WTC11 (cell line): ENCODE results near the gene FABP2. TPM values are rescaled to one million over a fixed set of nuclear protein-coding genes. Genes with fewer than 3 reads are reported as not detected.

Experiments used
- ATAC-seq: fragments of 200-7000 bp; cut with Tn5 transposase; 2 replicates; pipeline ENCODE4 v1.10.0; 2021; ENCODE audit warnings: mild to moderate bottlenecking, moderate library complexity
- CTCF ChIA-PET: fragments of 300-600 bp; sonication (Branson Sonifier 250); formaldehyde crosslinking; loops from one replicate; lab custom pipeline; 2021; ENCODE audit warnings: antibody characterized with exemption; lab: Charles Lee
- POLR2A ChIA-PET: fragments of 350-600 bp; sonication (Branson Sonifier 250); formaldehyde crosslinking; loops from one replicate; lab custom pipeline; 2021; ENCODE audit warnings: antibody characterized with exemption; lab: Charles Lee
- DNase-seq: peaks from one replicate; pipeline ENCODE4 v3.0.0; 2021; ENCODE audit warnings: low spot score
- H3K27ac Mint-ChIP-seq: 2 replicates; pipeline ENCODE4 v1.8.0; 2021; ENCODE audit warnings: mixed read lengths
- H3K27me3 Mint-ChIP-seq: 2 replicates; pipeline ENCODE4 v1.8.0; 2021; ENCODE audit warnings: low read depth, mild to moderate bottlenecking, moderate library complexity, mixed read lengths
- H3K36me3 Mint-ChIP-seq: 2 replicates; pipeline ENCODE4 v1.8.0; 2021; ENCODE audit warnings: mixed read lengths
- H3K4me1 Mint-ChIP-seq: 2 replicates; pipeline ENCODE4 v1.8.0; 2022; ENCODE audit warnings: mixed read lengths
- H3K4me3 Mint-ChIP-seq: 2 replicates; pipeline ENCODE4 v1.8.0; 2021; ENCODE audit warnings: mild to moderate bottlenecking, moderate library complexity, mixed read lengths
- H3K9me3 Mint-ChIP-seq: 2 replicates; pipeline ENCODE4 v1.8.0; 2021; ENCODE audit warnings: mixed read lengths
- ARID4B ChIP-seq: sonication (generic); formaldehyde crosslinking; IDR thresholded peaks from 2 replicates; pipeline ENCODE4 v1.8.0; 2023; ENCODE audit warnings: missing genetic modification reagents, mild to moderate bottlenecking, borderline replicate concordance
- CBFB ChIP-seq: sonication (generic); formaldehyde crosslinking; IDR thresholded peaks from 2 replicates; pipeline ENCODE4 v1.8.1; 2022; ENCODE audit warnings: mild to moderate bottlenecking, low read depth, missing genetic modification reagents
- CREM ChIP-seq: sonication (generic); formaldehyde crosslinking; IDR thresholded peaks from 2 replicates; pipeline ENCODE4 v1.8.1; 2022; ENCODE audit warnings: mild to moderate bottlenecking, missing genetic modification reagents, moderate library complexity
- FOXK1 ChIP-seq: sonication (generic); formaldehyde crosslinking; IDR thresholded peaks from 2 replicates; pipeline ENCODE4 v1.8.0; 2022; ENCODE audit warnings: mild to moderate bottlenecking, moderate library complexity, missing genetic modification reagents
- JAZF1 ChIP-seq: fragments of 250-450 bp; sonication (Bioruptor Pico); IDR thresholded peaks from 2 replicates; pipeline ENCODE4 v1.9.0; 2021; ENCODE audit warnings: moderate library complexity, mild to moderate bottlenecking, inconsistent platforms
- MAX ChIP-seq: sonication (generic); formaldehyde crosslinking; IDR thresholded peaks from 2 replicates; pipeline ENCODE4 v1.8.0; 2022; ENCODE audit warnings: mild to moderate bottlenecking, missing genetic modification reagents
- MYBL2 ChIP-seq: sonication (generic); formaldehyde crosslinking; IDR thresholded peaks from 2 replicates; pipeline ENCODE4 v1.8.1; 2023; ENCODE audit warnings: mild to moderate bottlenecking, moderate library complexity, missing genetic modification reagents
- NFATC4 ChIP-seq: fragments of 250-450 bp; sonication (Bioruptor Pico); IDR thresholded peaks from 2 replicates; pipeline ENCODE4 v1.9.0; 2021; ENCODE audit warnings: mild to moderate bottlenecking
- OVOL2 ChIP-seq: fragments of 250-450 bp; sonication (Bioruptor Pico); IDR thresholded peaks from 2 replicates; pipeline ENCODE4 v1.9.0; 2021; ENCODE audit warnings: mild to moderate bottlenecking, borderline replicate concordance
- USF1 ChIP-seq: sonication (generic); formaldehyde crosslinking; IDR thresholded peaks from 2 replicates; pipeline ENCODE4 v1.8.0; 2022; ENCODE audit warnings: mild to moderate bottlenecking, missing genetic modification reagents
- ZNF121 ChIP-seq: sonication (generic); formaldehyde crosslinking; IDR thresholded peaks from 2 replicates; pipeline ENCODE4 v1.8.0; 2023; ENCODE audit warnings: missing genetic modification reagents
- ZNF232 ChIP-seq: sonication (generic); formaldehyde crosslinking; IDR thresholded peaks from 2 replicates; pipeline ENCODE4 v1.8.0; 2022; ENCODE audit warnings: mild to moderate bottlenecking, missing genetic modification reagents
- ZNF671 ChIP-seq: fragments of 250-450 bp; sonication (Bioruptor Pico); IDR thresholded peaks from 2 replicates; pipeline ENCODE4 v1.8.0; 2021; ENCODE audit warnings: mild to moderate bottlenecking
- total RNA-seq: library from RNA; stranded (reverse); gene quantifications from 3 replicates; pipeline ENCODE4 v1.2.3, GENCODE V29; 2021
- TF ChIP-seq, protein P1 (sequence below): sonication (generic); formaldehyde crosslinking; IDR thresholded peaks from 2 replicates; pipeline ENCODE4 v1.8.1; 2023; ENCODE audit warnings: mild to moderate bottlenecking, missing genetic modification reagents
- TF ChIP-seq, protein P2 (sequence below): fragments of 250-450 bp; sonication (Bioruptor Pico); IDR thresholded peaks from 2 replicates; pipeline ENCODE4 v1.9.0; 2021; ENCODE audit warnings: mild to moderate bottlenecking
- TF ChIP-seq, protein P3 (sequence below): sonication (generic); formaldehyde crosslinking; IDR thresholded peaks from 2 replicates; pipeline ENCODE4 v1.8.1; 2022; ENCODE audit warnings: low read depth, mild to moderate bottlenecking, moderate library complexity, missing genetic modification reagents, borderline replicate concordance
- TF ChIP-seq, protein P4 (sequence below): sonication (generic); formaldehyde crosslinking; conservative IDR thresholded peaks from 2 replicates; pipeline ENCODE4 v1.8.1; 2023; ENCODE audit warnings: mild to moderate bottlenecking, low read depth, missing genetic modification reagents, moderate library complexity
- TF ChIP-seq, protein P5 (sequence below): sonication (generic); formaldehyde crosslinking; IDR thresholded peaks from 2 replicates; pipeline ENCODE4 v1.8.1; 2023; ENCODE audit warnings: mild to moderate bottlenecking, missing genetic modification reagents

The FABP2 gene
- total RNA-seq, 1 experiment from 2014 or later, result not detected

DNA sequence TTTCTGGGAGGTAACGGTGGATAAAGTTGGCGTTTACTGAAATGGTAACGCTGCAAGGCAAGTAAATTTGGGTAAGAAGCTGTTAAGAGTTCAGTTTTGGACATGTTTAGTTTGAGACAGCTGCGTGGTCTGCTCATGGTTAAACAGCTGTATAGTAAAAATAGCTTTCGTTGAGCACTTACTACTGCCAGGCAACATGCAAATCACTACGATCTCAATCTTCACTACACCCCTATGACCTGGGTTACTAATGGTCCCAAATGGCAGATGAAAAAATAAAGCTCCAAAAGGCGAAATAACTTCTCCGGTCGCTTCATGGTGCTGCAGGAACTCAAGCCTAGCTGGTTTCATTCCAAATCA, 22.2 kb downstream of the FABP2 start (continued):
- TF ChIP-seq MAX (CRISPR knock-in tag) (no peak), JAZF1 (CRISPR knock-in tag) (no peak), CREM (no peak), ZNF121 (CRISPR knock-in tag) (no peak), MYBL2 (CRISPR knock-in tag) (no peak), NFATC4 (CRISPR knock-in tag) (no peak)
- TF ChIP-seq, protein P1, sequence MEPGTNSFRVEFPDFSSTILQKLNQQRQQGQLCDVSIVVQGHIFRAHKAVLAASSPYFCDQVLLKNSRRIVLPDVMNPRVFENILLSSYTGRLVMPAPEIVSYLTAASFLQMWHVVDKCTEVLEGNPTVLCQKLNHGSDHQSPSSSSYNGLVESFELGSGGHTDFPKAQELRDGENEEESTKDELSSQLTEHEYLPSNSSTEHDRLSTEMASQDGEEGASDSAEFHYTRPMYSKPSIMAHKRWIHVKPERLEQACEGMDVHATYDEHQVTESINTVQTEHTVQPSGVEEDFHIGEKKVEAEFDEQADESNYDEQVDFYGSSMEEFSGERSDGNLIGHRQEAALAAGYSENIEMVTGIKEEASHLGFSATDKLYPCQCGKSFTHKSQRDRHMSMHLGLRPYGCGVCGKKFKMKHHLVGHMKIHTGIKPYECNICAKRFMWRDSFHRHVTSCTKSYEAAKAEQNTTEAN (CRISPR knock-in tag), result no peak
- TF ChIP-seq, protein P2, sequence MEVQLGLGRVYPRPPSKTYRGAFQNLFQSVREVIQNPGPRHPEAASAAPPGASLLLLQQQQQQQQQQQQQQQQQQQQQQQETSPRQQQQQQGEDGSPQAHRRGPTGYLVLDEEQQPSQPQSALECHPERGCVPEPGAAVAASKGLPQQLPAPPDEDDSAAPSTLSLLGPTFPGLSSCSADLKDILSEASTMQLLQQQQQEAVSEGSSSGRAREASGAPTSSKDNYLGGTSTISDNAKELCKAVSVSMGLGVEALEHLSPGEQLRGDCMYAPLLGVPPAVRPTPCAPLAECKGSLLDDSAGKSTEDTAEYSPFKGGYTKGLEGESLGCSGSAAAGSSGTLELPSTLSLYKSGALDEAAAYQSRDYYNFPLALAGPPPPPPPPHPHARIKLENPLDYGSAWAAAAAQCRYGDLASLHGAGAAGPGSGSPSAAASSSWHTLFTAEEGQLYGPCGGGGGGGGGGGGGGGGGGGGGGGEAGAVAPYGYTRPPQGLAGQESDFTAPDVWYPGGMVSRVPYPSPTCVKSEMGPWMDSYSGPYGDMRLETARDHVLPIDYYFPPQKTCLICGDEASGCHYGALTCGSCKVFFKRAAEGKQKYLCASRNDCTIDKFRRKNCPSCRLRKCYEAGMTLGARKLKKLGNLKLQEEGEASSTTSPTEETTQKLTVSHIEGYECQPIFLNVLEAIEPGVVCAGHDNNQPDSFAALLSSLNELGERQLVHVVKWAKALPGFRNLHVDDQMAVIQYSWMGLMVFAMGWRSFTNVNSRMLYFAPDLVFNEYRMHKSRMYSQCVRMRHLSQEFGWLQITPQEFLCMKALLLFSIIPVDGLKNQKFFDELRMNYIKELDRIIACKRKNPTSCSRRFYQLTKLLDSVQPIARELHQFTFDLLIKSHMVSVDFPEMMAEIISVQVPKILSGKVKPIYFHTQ (CRISPR knock-in tag), result no peak
- TF ChIP-seq, protein P3, sequence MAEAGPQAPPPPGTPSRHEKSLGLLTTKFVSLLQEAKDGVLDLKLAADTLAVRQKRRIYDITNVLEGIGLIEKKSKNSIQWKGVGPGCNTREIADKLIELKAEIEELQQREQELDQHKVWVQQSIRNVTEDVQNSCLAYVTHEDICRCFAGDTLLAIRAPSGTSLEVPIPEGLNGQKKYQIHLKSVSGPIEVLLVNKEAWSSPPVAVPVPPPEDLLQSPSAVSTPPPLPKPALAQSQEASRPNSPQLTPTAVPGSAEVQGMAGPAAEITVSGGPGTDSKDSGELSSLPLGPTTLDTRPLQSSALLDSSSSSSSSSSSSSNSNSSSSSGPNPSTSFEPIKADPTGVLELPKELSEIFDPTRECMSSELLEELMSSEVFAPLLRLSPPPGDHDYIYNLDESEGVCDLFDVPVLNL (CRISPR knock-in tag), result no peak

DNA sequence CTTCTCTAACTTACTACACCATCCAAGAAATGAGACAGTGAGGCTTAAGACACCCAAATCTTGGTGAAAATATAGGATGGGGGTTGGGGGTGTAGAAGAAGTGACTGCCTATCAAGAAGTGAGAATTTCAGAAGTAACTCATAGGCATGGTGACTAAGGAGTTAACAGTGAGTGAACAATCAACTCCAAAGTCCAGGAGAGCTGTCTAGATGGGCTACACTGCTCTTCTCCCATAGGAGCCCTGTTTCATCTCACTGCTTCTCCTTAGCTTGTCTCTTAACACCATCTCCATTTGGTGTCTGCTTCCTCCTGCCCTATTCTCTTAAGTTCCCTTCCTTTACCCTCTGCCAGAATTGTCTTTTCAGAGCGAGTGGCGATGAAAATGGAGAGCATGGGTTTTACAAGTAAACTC, 22.7 kb downstream of the FABP2 start:
- Mint-ChIP-seq H3K9me3 (peaks cover 5% of the 10 kb centered on the region; the same call in 1 of the 2 replicates), H3K4me3 (peak overlapping the region; percentile 90), H3K4me1 (peaks cover 39% of the 10 kb centered on the region), H3K27me3 (no peaks in the 10 kb centered on the region), H3K27ac (peak overlapping the region; percentile 88; the same call in 1 of the 2 replicates), H3K36me3 (peaks cover 23% of the 10 kb centered on the region)
- ChIA-PET CTCF (interaction anchor here (0.6 to 1.9 kb wide), 3 partner anchors 8 to 259 kb away, joined by 3 to 8 read pairs (median 3); no protein-coding TSS in a partner anchor), POLR2A (interaction anchor here (2.2 kb wide), 1 partner anchor 87 kb away, joined by 15 read pairs; the partner anchor contains the start of gene USP53)
- ATAC-seq (no peak), DNase-seq (no peak)
- no peak for TF ChIP-seq CBFB (CRISPR knock-in tag)
- no peak for TF ChIP-seq ARID4B
- TF ChIP-seq FOXK1 (CRISPR knock-in tag), result no peak
- TF ChIP-seq ZNF232 (CRISPR knock-in tag), result no peak
- TF ChIP-seq, protein P4, sequence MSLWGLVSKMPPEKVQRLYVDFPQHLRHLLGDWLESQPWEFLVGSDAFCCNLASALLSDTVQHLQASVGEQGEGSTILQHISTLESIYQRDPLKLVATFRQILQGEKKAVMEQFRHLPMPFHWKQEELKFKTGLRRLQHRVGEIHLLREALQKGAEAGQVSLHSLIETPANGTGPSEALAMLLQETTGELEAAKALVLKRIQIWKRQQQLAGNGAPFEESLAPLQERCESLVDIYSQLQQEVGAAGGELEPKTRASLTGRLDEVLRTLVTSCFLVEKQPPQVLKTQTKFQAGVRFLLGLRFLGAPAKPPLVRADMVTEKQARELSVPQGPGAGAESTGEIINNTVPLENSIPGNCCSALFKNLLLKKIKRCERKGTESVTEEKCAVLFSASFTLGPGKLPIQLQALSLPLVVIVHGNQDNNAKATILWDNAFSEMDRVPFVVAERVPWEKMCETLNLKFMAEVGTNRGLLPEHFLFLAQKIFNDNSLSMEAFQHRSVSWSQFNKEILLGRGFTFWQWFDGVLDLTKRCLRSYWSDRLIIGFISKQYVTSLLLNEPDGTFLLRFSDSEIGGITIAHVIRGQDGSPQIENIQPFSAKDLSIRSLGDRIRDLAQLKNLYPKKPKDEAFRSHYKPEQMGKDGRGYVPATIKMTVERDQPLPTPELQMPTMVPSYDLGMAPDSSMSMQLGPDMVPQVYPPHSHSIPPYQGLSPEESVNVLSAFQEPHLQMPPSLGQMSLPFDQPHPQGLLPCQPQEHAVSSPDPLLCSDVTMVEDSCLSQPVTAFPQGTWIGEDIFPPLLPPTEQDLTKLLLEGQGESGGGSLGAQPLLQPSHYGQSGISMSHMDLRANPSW, result no peak
- no peak for TF ChIP-seq OVOL2 (CRISPR knock-in tag)
- no peak for TF ChIP-seq ZNF671
- TF ChIP-seq, protein P5, sequence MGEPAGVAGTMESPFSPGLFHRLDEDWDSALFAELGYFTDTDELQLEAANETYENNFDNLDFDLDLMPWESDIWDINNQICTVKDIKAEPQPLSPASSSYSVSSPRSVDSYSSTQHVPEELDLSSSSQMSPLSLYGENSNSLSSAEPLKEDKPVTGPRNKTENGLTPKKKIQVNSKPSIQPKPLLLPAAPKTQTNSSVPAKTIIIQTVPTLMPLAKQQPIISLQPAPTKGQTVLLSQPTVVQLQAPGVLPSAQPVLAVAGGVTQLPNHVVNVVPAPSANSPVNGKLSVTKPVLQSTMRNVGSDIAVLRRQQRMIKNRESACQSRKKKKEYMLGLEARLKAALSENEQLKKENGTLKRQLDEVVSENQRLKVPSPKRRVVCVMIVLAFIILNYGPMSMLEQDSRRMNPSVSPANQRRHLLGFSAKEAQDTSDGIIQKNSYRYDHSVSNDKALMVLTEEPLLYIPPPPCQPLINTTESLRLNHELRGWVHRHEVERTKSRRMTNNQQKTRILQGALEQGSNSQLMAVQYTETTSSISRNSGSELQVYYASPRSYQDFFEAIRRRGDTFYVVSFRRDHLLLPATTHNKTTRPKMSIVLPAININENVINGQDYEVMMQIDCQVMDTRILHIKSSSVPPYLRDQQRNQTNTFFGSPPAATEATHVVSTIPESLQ, result no peak
- TF ChIP-seq USF1, result no peak
- TF ChIP-seq, protein P3 (CRISPR knock-in tag), result no peak
- TF ChIP-seq NFATC4 (CRISPR knock-in tag), result no peak
